Testis (tissue), 3 donors: ENCODE results near the gene TMEM135. TPM values are rescaled to one million over a fixed set of nuclear protein-coding genes. Genes with fewer than 3 reads are reported as not detected.

Source experiments
- DNase-seq: peaks from one replicate; pipeline ENCODE4 v3.0.0-alpha.2; 2019
- H3K27ac ChIP-seq, 2 donors: fragments of 200-600 bp; sonication (generic); one replicate each; pipeline ENCODE4 v1.5.1; 2019
- H3K27me3 ChIP-seq: fragments of 200-600 bp; sonication (generic); one replicate; pipeline ENCODE4 v1.5.1; 2019
- H3K36me3 ChIP-seq: fragments of 200-600 bp; sonication (generic); one replicate; pipeline ENCODE4 v1.5.1; 2017; ENCODE audit warnings: low read depth; ENCODE audit errors: missing control alignments
- H3K4me1 ChIP-seq: fragments of 200-600 bp; sonication (generic); one replicate; pipeline ENCODE4 v1.5.1; 2019
- H3K4me3 ChIP-seq, 2 donors: fragments of 200-600 bp; sonication (generic); one replicate each; pipeline ENCODE4 v1.5.1; 2017 to 2019
- H3K9me3 ChIP-seq: fragments of 200-600 bp; sonication (generic); one replicate; pipeline ENCODE4 v1.5.1; 2017
- POLR2A ChIP-seq: fragments of 450-650 bp; IDR thresholded peaks from one replicate; pipeline ENCODE4 v1.6.1; 2017; ENCODE audit warnings: antibody characterized with exemption, mild to moderate bottlenecking, moderate library complexity
- whole genome bisulfite sequencing, 2 donors: methylation state at CpG; one replicate each; pipeline ENCODE4 v1.1.5; 2018; 5-methylcytosine and 5-hydroxymethylcytosine counted together
- intact Hi-C: fragments of 100-400 bp; cut with DNase I; formaldehyde crosslinking; loops from one replicate; pipeline ENCODE4 v1.15.1; 2023; ENCODE audit warnings: low total_unique reads
- polyA plus RNA-seq: library from polyadenylated mRNA; stranded (reverse); fragments of 350-450 nt; fragmentation: Illumina TruSeq; extraction: RNeasy Lipid Tissue Mini Kit (QIAGEN cat#74804); gene quantifications from one replicate; pipeline ENCODE4 v1.2.3, GENCODE V29; 2014; ENCODE audit warnings: low read depth, low replicate concordance; ENCODE audit not compliant: insufficient read depth
- total RNA-seq, 2 donors: library from RNA; depleted of rRNA; stranded (reverse); fragments of >200 nt; gene quantifications; one replicate each; pipeline ENCODE4 v1.2.3, GENCODE V29; 2016
- TF ChIP-seq, protein P1 (sequence below), 3 experiments: fragments of 450-650 bp in 2 of 3; fragments of 200-600 bp in 1 of 3; sonication (generic) in 1 of 3; IDR thresholded peaks; one replicate each; pipeline ENCODE4 v1.5.1; 2016 to 2019; ENCODE audit warnings: antibody characterized with exemption in 3 of 3, mild to moderate bottlenecking in 2 of 3, moderate library complexity in 1 of 3

The TMEM135 gene
- total and polyA plus RNA-seq, 3 donors from 2014 or later, result 21.3 to 59.0 (median 42.1) TPM

DNA sequence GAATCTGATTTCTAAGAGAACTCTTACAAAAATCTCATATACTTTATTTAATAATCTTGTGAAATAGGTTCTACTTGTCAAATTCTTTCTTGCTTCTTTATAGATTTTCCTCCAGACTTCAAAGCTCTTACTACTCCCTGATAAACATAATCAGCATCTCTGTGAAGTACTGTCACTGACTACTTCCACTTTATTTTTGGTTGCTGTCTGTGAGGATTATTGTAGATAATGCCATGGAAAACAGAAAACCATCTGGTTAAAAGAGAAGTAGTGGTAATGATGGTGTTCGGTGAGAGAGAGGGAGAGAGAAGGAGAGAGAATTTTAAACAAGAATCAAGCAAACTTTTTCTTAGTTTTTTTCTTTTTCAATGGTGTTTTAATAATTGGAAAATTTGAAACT lies 152.3 kb downstream of the TMEM135 start:
- Histone ChIP-seq H3K36me3 (no peaks in the 10 kb centered on the region), H3K4me3 (no peak overlapping the region), H3K27me3 (no peaks in the 10 kb centered on the region), H3K27ac (no peak overlapping the region), H3K4me1 (no peaks in the 10 kb centered on the region), H3K9me3 (no peaks in the 10 kb centered on the region)
- TF ChIP-seq, protein P1, sequence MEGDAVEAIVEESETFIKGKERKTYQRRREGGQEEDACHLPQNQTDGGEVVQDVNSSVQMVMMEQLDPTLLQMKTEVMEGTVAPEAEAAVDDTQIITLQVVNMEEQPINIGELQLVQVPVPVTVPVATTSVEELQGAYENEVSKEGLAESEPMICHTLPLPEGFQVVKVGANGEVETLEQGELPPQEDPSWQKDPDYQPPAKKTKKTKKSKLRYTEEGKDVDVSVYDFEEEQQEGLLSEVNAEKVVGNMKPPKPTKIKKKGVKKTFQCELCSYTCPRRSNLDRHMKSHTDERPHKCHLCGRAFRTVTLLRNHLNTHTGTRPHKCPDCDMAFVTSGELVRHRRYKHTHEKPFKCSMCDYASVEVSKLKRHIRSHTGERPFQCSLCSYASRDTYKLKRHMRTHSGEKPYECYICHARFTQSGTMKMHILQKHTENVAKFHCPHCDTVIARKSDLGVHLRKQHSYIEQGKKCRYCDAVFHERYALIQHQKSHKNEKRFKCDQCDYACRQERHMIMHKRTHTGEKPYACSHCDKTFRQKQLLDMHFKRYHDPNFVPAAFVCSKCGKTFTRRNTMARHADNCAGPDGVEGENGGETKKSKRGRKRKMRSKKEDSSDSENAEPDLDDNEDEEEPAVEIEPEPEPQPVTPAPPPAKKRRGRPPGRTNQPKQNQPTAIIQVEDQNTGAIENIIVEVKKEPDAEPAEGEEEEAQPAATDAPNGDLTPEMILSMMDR (IDR thresholded peaks at IDR 0.05), result no peak
- no peak for DNase-seq
- WGBS, 2 donors, result 79% methylated on average over 1 of the region's 1 CpG
- intact Hi-C loops, result no loop called here

DNA sequence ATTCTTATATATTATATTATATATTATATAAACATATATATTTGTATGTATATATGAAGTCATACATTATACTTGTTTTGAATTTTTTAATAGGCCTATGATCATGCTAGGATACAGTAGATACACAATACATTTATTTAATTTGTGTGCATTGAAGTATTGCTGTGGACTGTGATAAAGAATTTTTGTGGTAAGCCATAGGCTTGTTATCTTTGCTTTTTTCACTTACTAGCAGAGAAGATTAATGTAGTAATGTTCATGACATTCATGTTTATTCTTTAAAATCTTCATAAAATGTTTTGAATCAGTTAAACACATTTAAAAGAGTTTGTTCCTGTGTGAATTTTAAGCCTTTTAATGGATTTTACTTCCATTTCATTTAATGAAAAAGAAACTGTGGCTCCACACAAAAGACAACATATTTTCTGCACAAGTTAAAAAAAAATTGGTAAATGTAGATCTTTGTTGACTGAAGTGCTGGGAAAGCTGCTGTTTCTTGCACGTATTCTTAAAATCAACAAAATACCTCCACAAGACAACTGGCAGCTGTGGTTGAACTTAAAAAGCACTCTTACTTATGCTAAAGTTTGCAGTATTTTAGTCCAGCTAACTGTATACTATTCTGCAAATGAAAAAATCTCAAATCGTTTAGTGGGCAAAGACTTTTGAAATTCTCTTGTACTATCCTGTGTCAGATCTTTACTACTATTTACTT lies 156.2 kb downstream of the TMEM135 start:
- 84 to 86% methylated on average over 2 of the region's 2 CpGs for WGBS, 2 donors
- no peaks in the 10 kb centered on the region for H3K4me1 ChIP-seq
- H3K9me3 ChIP-seq, result no peaks in the 10 kb centered on the region
- intact Hi-C loops, result no loop called here
- no peak overlapping the region for H3K4me3 ChIP-seq
- H3K27me3 ChIP-seq, result no peaks in the 10 kb centered on the region
- H3K36me3 ChIP-seq, result no peaks in the 10 kb centered on the region
- DNase-seq, result no peak
- no peak overlapping the region for H3K27ac ChIP-seq
- TF ChIP-seq POLR2A, result no peak
- TF ChIP-seq, protein P1 (IDR thresholded peaks at IDR 0.05), result no peak

DNA sequence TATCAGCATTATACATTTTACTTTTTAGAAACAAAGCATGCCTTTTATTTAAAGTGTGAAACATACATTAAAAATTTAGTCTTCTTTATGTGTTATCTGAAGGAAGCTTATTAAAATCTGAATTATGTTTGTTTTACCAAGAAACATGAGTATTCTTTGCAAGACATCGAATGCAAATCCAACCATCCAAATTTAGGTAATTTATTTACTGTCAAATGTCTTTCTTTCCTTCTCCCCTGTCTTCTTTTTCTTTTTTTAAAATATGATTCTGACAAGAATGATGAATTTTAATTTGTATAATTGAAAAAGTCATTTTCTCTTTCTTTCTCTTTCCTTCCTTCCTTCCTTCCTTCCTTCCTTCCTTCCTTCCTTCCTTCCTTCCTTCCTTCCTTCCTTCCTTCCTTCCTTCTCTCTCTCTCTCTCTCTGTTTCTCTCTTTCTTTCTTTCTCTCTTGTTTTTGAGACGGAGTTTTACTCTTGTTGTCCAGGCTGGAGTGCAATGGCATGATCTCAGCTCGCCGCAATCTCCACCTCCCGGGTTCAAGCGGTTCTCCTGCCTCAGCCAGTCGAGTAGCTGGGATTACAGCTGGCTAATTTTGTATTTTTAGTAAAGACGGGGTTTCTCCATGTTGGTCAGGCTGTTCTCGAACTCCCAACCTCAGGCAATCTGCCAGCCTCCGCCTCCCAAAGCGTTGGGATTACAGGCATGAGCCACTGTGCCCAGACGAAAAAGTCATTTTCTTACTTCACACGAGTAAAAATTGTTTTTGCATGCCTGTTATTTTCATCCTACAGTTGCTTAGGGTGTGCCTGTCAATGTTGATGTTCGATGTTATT lies 157.5 kb downstream of the TMEM135 start:
- Histone ChIP-seq H3K36me3 (no peaks in the 10 kb centered on the region), H3K4me3 (no peak overlapping the region), H3K27me3 (no peaks in the 10 kb centered on the region), H3K27ac (no peak overlapping the region), H3K4me1 (no peaks in the 10 kb centered on the region), H3K9me3 (no peaks in the 10 kb centered on the region)
- intact Hi-C loops, result no loop called here
- DNase-seq, result no peak
- no peak for TF ChIP-seq POLR2A
- TF ChIP-seq, protein P1 (IDR thresholded peaks at IDR 0.05), result no peak
- 95% methylated on average over 14 of the region's 14 CpGs for WGBS, 2 donors

DNA sequence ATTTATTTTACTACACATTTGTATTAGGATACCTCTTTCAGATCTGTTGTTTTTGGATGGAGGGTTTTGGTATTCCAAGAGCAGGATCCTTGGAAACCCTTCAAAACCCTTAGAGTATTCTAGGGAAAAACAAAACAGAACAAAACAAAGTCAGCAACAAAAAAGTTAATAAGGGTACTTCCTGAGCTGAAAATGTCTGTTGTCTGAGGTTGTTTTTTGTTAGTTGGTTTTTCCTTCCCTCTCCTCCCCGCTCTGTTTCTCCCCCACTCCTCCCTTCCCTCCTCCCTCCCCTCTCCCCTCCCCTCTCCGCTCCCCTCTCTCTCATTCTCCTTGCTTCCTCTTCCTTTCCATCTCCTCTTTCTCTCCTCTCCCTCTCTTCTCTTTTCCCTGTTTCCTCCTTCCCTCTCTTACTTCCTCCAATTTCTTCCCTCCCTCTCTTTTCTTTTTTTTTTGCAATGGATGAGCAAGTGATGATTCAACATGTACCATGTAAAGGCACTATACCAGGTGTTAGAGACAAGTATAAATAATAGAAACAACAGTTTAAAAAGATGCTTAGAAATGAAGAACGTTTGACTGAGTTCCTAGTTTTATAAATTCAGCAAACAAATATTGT lies 160.6 kb downstream of the TMEM135 start:
- H3K4me1 ChIP-seq, result no peaks in the 10 kb centered on the region
- no peaks in the 10 kb centered on the region for H3K9me3 ChIP-seq
- H3K27ac ChIP-seq, result no peak overlapping the region
- intact Hi-C loops, result no loop called here
- H3K36me3 ChIP-seq, result no peaks in the 10 kb centered on the region
- H3K27me3 ChIP-seq, result no peaks in the 10 kb centered on the region
- no peak overlapping the region for H3K4me3 ChIP-seq
- WGBS, 2 donors, result 59 to 60% methylated on average over 3 of the region's 3 CpGs
- no peak for DNase-seq
- no peak for TF ChIP-seq POLR2A
- TF ChIP-seq, protein P1 (IDR thresholded peaks at IDR 0.05), result no peak
